ENCODE data around the gene FBXO33. TPM values are rescaled to one million over a fixed set of nuclear protein-coding genes. Genes with fewer than 3 reads are reported as not detected.

FBXO33 gene
- total and polyA plus RNA-seq, 2 of the 8 experiments (the other 6 are each of a cell fraction or from before 2014, with no cell fraction given): 4.7 to 11.5 TPM

DNA sequence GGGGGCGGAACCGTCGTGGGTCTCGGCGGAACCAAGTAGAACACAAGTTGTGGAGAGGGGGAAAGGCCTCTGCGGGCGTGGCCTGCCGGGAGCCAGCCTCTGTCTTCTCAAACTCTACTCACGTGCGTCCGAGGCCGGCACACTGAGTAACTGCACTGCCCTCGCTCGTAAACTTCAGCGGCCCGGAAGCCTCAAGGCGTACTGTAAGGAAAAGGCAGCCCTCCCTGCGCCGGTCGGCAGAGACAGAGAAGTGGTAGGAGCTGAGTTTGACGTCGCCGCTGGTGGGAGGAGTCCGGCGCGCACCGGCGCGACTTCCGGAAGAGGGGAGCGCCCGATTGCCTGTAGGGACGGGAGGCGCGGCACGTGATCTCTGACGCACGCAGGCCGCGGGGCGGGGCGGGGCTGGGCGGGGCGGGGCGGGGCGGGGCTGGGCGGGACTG is at the start of gene FBXO33 (continued):
- TF ChIP-seq JUN (IDR thresholded peaks at IDR 0.05; ENCODE audit: low read depth, low read length) (no peak), KDM5A (IDR thresholded peaks at IDR 0.05; ENCODE audit: low read length) (no peak), ASH2L (IDR thresholded peaks at IDR 0.05; ENCODE audit: low read length) (peak; percentile 30), CTCF (IDR thresholded peaks at IDR 0.05; ENCODE audit: control extremely low read depth in 1 of 3, insufficient read depth in 1 of 3, low read depth in 1 of 3, low read length in 3 of 3) (no peak), EZH2 (IDR thresholded peaks at IDR 0.05; ENCODE audit: low read depth, low read length, severe bottlenecking) (no peak), POLR2A (IDR thresholded peaks at IDR 0.05; ENCODE audit: control extremely low read depth in 1 of 2, low read depth in 2 of 2, low read length in 2 of 2) (0 out of 3 replicates have a peak, but pooled peaks of 1 of the 2 experiments have one; percentile 5), CTBP2 (IDR thresholded peaks at IDR 0.05; ENCODE audit: borderline replicate concordance, insufficient read depth, insufficient read length, low read length) (no peak), TEAD4 (IDR thresholded peaks at IDR 0.05; ENCODE audit: low read depth, low read length) (no peak)
- TF ChIP-seq, protein P1, sequence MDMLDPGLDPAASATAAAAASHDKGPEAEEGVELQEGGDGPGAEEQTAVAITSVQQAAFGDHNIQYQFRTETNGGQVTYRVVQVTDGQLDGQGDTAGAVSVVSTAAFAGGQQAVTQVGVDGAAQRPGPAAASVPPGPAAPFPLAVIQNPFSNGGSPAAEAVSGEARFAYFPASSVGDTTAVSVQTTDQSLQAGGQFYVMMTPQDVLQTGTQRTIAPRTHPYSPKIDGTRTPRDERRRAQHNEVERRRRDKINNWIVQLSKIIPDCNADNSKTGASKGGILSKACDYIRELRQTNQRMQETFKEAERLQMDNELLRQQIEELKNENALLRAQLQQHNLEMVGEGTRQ (IDR thresholded peaks at IDR 0.05; ENCODE audit: low read length): peak; percentile 86

All from H1 (cell line).